ENCODE data around the gene KCNK3. TPM values are rescaled to one million over a fixed set of nuclear protein-coding genes. Genes with fewer than 3 reads are reported as not detected.

KCNK3 gene
- total RNA-seq, 1 experiment from 2014 or later: 32.8 TPM

DNA sequence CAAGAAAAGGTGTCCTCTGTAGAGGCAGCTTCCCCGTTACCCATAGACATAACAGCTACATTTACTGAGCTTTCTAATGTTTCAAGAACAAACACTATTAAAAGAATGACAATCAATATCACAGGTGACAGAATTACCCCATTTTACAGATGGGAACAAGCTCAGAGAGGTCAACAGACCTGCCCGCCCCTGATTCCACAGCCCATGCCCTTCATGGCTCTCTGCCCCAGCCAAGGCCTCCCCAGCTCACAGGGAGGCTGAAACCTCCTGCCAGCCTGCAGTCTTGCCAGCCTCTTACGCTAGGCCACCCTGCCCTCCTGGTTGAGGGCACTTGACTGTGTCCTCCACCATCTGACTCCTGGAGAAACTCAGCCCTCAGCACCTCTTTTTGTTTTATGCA, 52.4 kb downstream of the KCNK3 start:
- BruUV-seq (replicated peaks): no TSS peak
- Histone ChIP-seq H3K9me3 (ENCODE audit: control insufficient read depth, insufficient read depth, low read depth, low read length) (no peaks in the 10 kb centered on the region), H3K27ac (ENCODE audit: low read length) (peak overlapping the region; percentile 34; the same call in 1 of the 2 replicates), H3K36me3 (ENCODE audit: control insufficient read depth, insufficient read depth, low read length) (no peaks in the 10 kb centered on the region), H3K4me3 (ENCODE audit: low read depth in 2 of 2, low read length in 2 of 2) (no peak overlapping the region), H3K27me3 (ENCODE audit: control insufficient read depth, insufficient read depth, low read length) (no peaks in the 10 kb centered on the region), H3K4me1 (ENCODE audit: control insufficient read depth, insufficient read depth, low read length) (peaks cover 5% of the 10 kb centered on the region; the same call in 1 of the 2 replicates)
- no peak for TF ChIP-seq POLR2AphosphoS5 (IDR thresholded peaks at IDR 0.05; ENCODE audit: low read depth, low read length)
- TF ChIP-seq, protein P1, sequence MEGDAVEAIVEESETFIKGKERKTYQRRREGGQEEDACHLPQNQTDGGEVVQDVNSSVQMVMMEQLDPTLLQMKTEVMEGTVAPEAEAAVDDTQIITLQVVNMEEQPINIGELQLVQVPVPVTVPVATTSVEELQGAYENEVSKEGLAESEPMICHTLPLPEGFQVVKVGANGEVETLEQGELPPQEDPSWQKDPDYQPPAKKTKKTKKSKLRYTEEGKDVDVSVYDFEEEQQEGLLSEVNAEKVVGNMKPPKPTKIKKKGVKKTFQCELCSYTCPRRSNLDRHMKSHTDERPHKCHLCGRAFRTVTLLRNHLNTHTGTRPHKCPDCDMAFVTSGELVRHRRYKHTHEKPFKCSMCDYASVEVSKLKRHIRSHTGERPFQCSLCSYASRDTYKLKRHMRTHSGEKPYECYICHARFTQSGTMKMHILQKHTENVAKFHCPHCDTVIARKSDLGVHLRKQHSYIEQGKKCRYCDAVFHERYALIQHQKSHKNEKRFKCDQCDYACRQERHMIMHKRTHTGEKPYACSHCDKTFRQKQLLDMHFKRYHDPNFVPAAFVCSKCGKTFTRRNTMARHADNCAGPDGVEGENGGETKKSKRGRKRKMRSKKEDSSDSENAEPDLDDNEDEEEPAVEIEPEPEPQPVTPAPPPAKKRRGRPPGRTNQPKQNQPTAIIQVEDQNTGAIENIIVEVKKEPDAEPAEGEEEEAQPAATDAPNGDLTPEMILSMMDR (IDR thresholded peaks at IDR 0.05): no peak
- TF ChIP-seq TCF7L2 (IDR thresholded peaks at IDR 0.05; ENCODE audit: low read depth, low read length): no peak
- TF ChIP-seq SIN3A (IDR thresholded peaks at IDR 0.05; ENCODE audit: borderline replicate concordance, insufficient read depth, low read depth, low read length): no peak
- TF ChIP-seq, protein P2, sequence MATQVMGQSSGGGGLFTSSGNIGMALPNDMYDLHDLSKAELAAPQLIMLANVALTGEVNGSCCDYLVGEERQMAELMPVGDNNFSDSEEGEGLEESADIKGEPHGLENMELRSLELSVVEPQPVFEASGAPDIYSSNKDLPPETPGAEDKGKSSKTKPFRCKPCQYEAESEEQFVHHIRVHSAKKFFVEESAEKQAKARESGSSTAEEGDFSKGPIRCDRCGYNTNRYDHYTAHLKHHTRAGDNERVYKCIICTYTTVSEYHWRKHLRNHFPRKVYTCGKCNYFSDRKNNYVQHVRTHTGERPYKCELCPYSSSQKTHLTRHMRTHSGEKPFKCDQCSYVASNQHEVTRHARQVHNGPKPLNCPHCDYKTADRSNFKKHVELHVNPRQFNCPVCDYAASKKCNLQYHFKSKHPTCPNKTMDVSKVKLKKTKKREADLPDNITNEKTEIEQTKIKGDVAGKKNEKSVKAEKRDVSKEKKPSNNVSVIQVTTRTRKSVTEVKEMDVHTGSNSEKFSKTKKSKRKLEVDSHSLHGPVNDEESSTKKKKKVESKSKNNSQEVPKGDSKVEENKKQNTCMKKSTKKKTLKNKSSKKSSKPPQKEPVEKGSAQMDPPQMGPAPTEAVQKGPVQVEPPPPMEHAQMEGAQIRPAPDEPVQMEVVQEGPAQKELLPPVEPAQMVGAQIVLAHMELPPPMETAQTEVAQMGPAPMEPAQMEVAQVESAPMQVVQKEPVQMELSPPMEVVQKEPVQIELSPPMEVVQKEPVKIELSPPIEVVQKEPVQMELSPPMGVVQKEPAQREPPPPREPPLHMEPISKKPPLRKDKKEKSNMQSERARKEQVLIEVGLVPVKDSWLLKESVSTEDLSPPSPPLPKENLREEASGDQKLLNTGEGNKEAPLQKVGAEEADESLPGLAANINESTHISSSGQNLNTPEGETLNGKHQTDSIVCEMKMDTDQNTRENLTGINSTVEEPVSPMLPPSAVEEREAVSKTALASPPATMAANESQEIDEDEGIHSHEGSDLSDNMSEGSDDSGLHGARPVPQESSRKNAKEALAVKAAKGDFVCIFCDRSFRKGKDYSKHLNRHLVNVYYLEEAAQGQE (IDR thresholded peaks at IDR 0.05; ENCODE audit: insufficient read depth in 1 of 2, low read depth in 2 of 2, low read length in 1 of 2): no peak
- ChIA-PET CTCF (interaction anchor here (0.6 to 1.1 kb wide), 5 partner anchors 129 to 186 kb away, joined by 4 to 7 read pairs (median 6); no protein-coding TSS in a partner anchor), POLR2A (no interaction called here)
- in situ Hi-C loops (cut with HindIII; ENCODE audit: low pct_unique_long_range_greater_than_20kb, low sequenced_read_pairs): no loop called here
- intact Hi-C loops (cut with micrococcal nuclease; ENCODE audit: unreplicated experiment): loop anchor here (1.0 kb wide), 1 partner anchor 140 kb away; no protein-coding TSS in a partner anchor
- ATAC-seq (no peak), DNase-seq (ENCODE audit: low read depth, low spot score) (no peak)

DNA sequence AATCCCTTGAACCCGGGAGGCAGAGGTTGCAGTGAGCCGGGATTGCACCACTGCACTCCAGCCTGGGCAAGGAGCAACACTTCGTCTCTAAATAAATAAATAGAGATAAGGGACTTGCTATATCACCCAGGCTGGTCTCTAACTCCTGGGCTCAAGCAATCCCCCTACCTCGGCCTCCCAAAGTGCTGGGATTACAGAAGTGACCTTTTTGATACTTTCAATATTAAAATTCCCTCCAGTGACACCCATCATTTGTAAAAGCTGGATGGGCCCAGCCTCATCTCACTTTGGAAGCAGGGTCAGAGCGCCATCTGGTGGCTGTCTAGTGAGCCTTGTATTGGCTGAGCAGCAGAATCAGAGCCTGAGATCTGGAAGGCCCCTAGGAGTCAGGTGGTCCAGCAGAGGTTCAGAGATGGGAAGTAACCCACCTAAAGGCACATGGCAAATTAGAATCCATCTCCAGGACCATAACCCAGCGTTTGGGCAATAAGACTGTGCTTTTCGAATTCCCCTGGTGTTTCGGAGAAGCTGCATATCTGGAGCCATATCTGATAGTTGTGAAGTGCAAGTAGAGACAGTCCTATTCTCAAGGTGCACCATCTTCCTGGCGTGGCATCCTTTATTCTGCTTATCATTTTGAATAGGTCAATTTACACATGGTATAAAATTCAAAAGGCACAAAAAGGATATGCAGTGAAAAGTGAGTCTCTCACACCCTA, 53.2 kb downstream of the KCNK3 start:
- DNase-seq (ENCODE audit: low read depth, low spot score): peak; percentile 64
- no peaks in the 10 kb centered on the region for H3K9me3 ChIP-seq (ENCODE audit: control insufficient read depth, insufficient read depth, low read depth, low read length)
- ChIA-PET CTCF (interaction anchor here (1.1 kb wide), 1 partner anchor 139 kb away, joined by 4 read pairs; no protein-coding TSS in a partner anchor), POLR2A (no interaction called here)
- peak; percentile 94 for ATAC-seq
- intact Hi-C loops (cut with micrococcal nuclease; ENCODE audit: unreplicated experiment): loop anchor here (1.0 kb wide), 1 partner anchor 140 kb away; no protein-coding TSS in a partner anchor
- in situ Hi-C loops (cut with HindIII; ENCODE audit: low pct_unique_long_range_greater_than_20kb, low sequenced_read_pairs): no loop called here
- peaks cover 5% of the 10 kb centered on the region; the same call in 1 of the 2 replicates for H3K4me1 ChIP-seq (ENCODE audit: control insufficient read depth, insufficient read depth, low read length)
- no TSS peak for BruUV-seq (replicated peaks)
- no peak overlapping the region for H3K27ac ChIP-seq (ENCODE audit: low read length)
- H3K4me3 ChIP-seq (ENCODE audit: low read depth in 2 of 2, low read length in 2 of 2): no peak overlapping the region
- TF ChIP-seq, protein P1 (IDR thresholded peaks at IDR 0.05): peak; percentile 94
- no peak for TF ChIP-seq SIN3A (IDR thresholded peaks at IDR 0.05; ENCODE audit: borderline replicate concordance, insufficient read depth, low read depth, low read length)
- no peaks in the 10 kb centered on the region for H3K27me3 ChIP-seq (ENCODE audit: control insufficient read depth, insufficient read depth, low read length)
- H3K36me3 ChIP-seq (ENCODE audit: control insufficient read depth, insufficient read depth, low read length): no peaks in the 10 kb centered on the region
